HG03378 (cell line): ENCODE results near the gene CDH4.

ENCODE experiments used
- ATAC-seq: cut with Tn5 transposase; IDR thresholded peaks from one replicate; pipeline ENCODE4 v1.9.1; 2021; ENCODE audit warnings: mild to moderate bottlenecking, moderate library complexity; ENCODE audit not compliant: unreplicated experiment

The CDH4 gene

GRCh38 chr20:61755971-61756845 lies 504.1 kb downstream of the CDH4 start:
- no peak for ATAC-seq

DNA sequence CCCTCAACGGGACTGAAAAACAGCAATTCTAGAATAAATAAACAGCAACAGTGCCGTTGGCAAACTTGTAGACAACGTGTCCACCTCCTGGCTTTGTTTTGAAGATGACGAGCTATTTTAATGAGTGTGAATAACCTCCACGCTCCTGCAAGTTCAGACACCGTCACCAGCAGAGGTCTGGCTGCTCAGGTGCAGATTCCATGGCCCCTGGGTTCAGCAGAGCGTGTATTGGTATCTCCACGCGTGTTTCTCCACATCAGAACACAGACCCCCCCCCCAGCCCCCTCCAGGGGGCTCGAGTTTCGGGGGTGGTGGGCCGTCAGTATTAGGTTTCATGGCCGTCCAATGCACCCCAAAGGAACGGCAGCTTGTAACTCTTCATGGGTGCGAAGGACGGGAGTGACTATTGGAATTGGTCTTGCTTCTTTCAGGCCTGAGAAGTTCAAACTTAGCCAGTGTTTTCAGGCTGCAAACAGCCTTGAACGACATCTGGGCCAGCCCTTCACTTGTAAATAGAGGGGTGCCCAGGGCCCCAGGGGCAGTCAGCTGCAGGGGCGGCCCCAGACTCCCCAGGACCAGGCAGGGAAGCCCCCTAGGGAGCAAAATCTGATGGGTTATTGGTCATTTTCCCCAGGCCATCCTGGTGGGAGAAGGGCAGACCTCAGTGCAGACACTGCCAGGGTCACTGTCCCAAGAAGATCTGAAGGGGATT lies 505.1 kb downstream of the CDH4 start:
- ATAC-seq: no peak

GRCh38 chr20:61757678-61758563 lies 505.9 kb downstream of the CDH4 start:
- no peak for ATAC-seq

GRCh38 chr20:61758564-61759200 lies 506.6 kb downstream of the CDH4 start:
- ATAC-seq: no peak

- no peak for ATAC-seq
Measured at GRCh38 chr20:61759286-61760065, 507.4 kb downstream of the CDH4 start.

DNA sequence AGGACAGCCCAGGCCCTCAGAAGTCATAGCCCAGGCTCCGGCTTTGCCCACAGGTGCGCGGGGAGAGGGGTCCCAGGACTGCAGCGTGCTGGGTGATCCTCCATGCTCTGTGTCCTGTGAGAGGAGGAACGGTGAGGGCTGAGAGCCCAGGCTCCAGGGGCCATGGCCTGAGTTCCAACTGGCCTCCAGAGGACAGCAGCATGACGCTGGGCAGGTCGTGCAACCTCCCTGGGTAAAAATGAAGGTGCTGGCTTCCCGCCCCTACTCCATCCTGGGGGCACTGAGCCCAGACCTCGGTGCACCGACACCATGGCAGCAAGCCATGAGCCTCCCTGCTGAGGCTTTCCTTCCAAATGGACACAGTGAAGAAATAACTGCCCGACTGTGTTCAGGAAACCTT lies 508.3 kb downstream of the CDH4 start:
- ATAC-seq: no peak

DNA sequence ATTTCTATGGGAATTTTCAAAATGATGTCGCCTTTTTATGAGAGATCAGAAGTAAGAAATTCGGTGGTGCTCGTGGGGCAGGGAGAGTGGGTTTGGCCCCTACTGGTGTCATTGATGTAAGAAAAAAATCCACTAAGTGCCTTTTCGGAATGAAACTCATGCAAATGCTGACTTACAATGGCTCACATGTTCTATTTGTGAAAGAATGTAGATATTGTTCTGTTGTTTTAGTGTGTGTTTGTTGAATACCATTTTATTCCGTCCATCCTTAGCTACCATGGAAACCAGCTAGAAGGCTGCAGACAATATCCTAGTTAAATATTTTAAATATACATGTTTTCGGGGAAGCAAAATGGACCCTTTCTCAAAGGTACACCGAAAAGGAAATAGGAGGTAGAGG lies 508.7 kb downstream of the CDH4 start:
- no peak for ATAC-seq

DNA sequence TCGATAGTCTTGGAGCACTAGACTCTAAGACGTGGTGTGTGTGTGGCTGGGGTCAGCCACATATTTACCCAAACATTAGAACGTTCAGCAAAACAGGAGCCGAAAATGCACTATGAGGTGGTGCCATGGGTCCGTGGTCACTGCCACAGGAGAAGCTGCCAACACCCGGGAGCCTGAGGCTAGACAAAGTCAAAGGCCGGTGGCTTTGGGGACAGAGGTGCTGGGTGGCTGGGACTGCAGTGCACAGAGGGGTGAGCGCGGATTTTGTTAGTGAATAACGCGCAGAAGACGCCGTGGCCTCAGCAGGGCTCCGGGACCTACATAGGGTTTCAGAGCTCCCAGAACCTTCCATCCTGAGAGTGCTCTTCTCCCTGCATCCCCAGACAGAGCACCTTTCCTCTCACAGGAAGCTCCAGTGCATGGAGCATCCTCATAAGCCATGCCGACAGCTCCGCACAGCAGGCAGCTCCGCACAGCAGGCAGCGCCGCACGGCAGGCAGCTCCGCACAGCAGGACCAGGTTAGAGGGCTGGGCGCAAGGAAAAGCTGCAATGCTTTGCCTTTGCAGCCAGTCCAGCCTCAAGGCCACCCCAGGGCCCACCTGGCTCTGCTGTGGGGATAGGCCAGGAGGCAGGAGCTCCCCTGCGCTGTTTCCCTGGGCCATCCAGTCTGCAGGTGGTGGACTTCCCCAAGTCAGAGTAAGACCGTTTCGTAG lies 509.5 kb downstream of the CDH4 start:
- ATAC-seq: no peak

DNA sequence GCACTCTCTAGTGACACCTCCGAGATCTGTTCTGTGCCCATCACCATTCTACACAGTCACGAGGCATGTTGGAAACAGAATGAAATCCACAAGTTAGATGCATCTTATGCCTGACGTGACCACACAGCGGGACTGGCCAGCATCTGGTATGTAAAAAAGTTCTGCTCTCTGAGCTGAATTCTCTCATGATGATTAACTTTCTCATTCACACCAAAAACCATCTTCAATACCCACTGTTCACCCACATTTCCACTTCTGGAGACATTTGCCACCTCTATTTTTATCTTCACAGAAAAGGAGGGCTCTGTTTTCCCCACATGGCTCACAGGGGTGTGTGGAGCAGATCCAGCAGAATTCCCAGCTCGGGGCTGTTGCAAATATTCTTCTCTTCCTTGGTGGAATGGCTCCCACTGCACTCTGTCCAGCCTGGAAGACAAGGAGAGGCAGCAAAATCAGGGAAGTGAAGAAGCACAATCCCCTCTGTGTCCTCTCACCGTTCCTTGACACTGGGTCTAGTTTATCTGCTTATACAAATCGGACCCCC lies 510.2 kb downstream of the CDH4 start:
- ATAC-seq: no peak

DNA sequence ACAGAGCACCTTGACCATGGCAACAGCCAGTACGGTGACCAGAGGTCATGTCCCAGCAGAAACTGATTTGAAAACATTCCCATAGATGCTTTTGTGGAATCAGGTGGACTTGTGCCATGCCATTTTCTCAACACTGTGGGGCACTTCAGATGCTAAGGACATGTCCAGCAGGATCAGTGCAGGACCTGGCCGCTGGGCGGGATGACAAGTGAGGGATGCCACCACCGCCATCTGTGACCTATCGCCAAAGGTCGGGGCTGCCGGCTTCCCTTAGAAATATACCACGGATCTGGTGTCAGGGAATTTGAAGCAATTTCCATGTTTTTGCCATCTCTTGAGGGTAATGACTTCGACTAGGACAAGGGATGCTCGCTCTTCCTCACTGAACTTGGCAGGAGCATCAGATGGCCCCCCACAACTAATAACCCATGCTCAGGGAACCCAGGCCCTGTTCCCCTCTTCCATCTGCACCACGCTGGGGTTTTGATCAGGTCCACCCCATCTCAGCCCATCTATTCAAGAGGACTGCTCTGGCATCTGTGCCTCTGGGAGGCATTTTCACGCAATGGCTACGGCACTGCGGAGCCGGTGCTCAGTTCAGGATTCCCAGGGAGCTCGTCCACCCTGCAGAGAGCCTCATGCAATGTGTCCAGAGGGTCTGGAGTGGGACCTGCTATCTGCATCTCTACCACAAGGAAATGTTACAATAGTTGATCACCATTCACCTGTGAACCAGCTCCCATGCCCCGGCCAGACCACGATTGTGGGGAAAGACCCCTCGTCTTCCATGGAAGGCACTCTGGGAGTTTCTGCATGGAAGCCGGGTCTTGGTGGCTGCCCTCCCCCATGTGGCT lies 511.1 kb downstream of the CDH4 start:
- no peak for ATAC-seq

DNA sequence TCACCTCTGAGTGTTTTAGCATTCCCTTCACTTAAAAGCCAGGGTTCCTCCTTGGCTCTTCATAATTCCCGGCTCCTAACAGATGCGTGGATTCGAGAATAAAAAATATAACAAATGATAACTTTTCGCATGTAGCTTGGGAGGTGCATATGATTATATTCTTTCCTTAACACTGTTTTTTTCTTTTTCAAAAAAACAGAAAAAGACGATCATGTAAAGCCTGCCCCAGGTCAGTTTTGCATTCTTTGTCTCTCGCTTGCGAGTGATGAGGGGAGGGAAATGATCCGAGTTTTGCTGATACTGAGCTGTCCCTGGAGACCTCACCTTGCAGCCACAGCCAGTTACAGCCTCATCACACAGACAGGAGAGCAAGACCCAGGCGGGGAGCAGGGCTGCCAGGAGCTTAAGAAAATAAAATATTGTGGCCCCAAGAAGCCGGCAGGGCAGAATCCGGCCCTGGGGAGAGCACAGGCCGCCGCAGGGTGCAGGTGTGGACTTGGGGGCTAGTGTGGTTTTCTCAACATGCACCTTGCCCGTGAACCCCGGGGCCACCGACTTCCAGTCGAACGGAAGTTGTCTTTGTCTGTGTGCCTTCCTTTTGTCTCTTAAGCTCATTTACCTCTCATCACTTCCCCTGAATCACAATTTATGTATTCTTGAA lies 511.8 kb downstream of the CDH4 start:
- no peak for ATAC-seq

DNA sequence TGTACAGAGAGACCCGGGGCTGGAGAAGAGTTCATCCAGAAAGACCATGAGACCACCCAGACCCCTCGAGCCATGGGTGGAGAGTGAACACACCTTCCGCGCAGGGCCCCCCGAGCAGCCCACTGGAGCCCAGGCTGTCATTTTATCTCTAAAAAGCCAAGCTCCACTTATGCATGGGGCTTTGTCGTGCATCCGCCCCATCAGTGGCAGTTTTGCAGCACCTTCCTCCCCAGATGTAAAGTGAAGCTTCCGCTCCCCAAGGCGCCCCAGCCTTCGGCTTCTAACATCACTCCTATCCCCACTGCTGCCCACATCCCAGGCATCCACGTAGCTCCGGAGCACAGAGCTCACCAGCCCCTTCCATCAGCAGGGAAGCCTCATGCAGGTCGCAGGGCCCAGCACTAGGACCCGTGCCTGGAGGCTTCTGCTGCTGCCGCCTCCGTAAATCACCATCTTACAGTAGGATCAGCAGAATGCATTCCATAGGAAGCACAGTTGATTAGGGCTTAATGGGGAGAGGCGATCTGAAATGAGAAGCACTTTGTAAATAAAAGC lies 512.5 kb downstream of the CDH4 start:
- no peak for ATAC-seq

- ATAC-seq: no peak
Measured at GRCh38 chr20:61765081-61765870, 513.2 kb downstream of the CDH4 start.

GRCh38 chr20:61765871-61766654 lies 514.0 kb downstream of the CDH4 start:
- no peak for ATAC-seq

GRCh38 chr20:61766921-61767610 lies 515.0 kb downstream of the CDH4 start:
- ATAC-seq: no peak
